CD4-positive, alpha-beta T cell (primary cell): ENCODE data around the gene ACOT12. TPM values are rescaled to one million over a fixed set of nuclear protein-coding genes. Genes with fewer than 3 reads are reported as not detected.

Source experiments
- ATAC-seq: fragments of 200-7000 bp; cut with Tn5 transposase; one replicate; pipeline ENCODE4 v1.10.0; 2022; ENCODE audit warnings: mild to moderate bottlenecking; ENCODE audit not compliant: poor library complexity
- CTCF ChIA-PET: fragments of 350-600 bp; sonication (Branson Sonifier 250); formaldehyde crosslinking; loops from one replicate; lab custom pipeline; 2021; ENCODE audit warnings: antibody characterized with exemption, inconsistent platforms; lab: Charles Lee
- POLR2A ChIA-PET: fragments of 350-600 bp; sonication (Branson Sonifier 250); formaldehyde crosslinking; loops from one replicate; lab custom pipeline; 2021; ENCODE audit warnings: antibody characterized with exemption, inconsistent platforms; lab: Charles Lee
- DNase-seq, 14 experiments: peaks; one replicate each; pipeline ENCODE4 v3.0.0-alpha.2; 2013 to 2020; ENCODE audit warnings: mixed read lengths in 2 of 14
- H3K27ac ChIP-seq, 2 donors: one replicate each; pipeline versions ENCODE4 v1.5.1 to v1.7.0; 2013; ENCODE audit warnings: low read length in 2 of 2, low read depth in 1 of 2, mild to moderate bottlenecking in 1 of 2
- H3K27me3 ChIP-seq, 2 experiments: 1 replicate in 1 of 2; 2 replicates in 1 of 2; pipeline versions ENCODE4 v1.6.1 to v1.7.0; 2013; ENCODE audit warnings: low read length in 2 of 2, control low read depth in 1 of 2, mild to moderate bottlenecking in 1 of 2, moderate library complexity in 1 of 2; ENCODE audit not compliant: insufficient read depth in 2 of 2, control insufficient read depth in 1 of 2
- H3K36me3 ChIP-seq: one replicate; pipeline ENCODE4 v1.6.1; 2013; ENCODE audit warnings: low read length, control low read depth; ENCODE audit not compliant: insufficient read depth
- H3K4me1 ChIP-seq: one replicate; pipeline ENCODE4 v1.6.1; 2013; ENCODE audit warnings: low read length, control low read depth; ENCODE audit not compliant: insufficient read depth
- H3K4me3 ChIP-seq: one replicate; pipeline ENCODE4 v1.5.1; 2013; ENCODE audit warnings: mild to moderate bottlenecking, low read length, moderate library complexity
- H3K9me3 ChIP-seq, 2 experiments: 1 replicate in 1 of 2; 2 replicates in 1 of 2; pipeline versions ENCODE4 v1.6.1 to v1.7.0; 2013; ENCODE audit warnings: low read length in 2 of 2, mild to moderate bottlenecking in 2 of 2, control low read depth in 1 of 2, moderate library complexity in 1 of 2; ENCODE audit not compliant: control insufficient read depth in 1 of 2, insufficient read depth in 1 of 2
- H3K27ac Mint-ChIP-seq: one replicate; pipeline ENCODE4 v1.8.0; 2020; ENCODE audit warnings: mixed read lengths
- H3K27me3 Mint-ChIP-seq: one replicate; pipeline ENCODE4 v1.8.0; 2021; ENCODE audit warnings: mixed read lengths
- H3K36me3 Mint-ChIP-seq: one replicate; pipeline ENCODE4 v1.8.0; 2021; ENCODE audit warnings: low read depth, mixed read lengths
- H3K4me1 Mint-ChIP-seq: one replicate; pipeline ENCODE4 v1.8.0; 2021; ENCODE audit warnings: low read depth, mixed read lengths
- H3K4me3 Mint-ChIP-seq: one replicate; pipeline ENCODE4 v1.8.0; 2020; ENCODE audit warnings: mild to moderate bottlenecking, mixed read lengths
- H3K9me3 Mint-ChIP-seq: one replicate; pipeline ENCODE4 v1.8.0; 2020; ENCODE audit warnings: mixed read lengths
- intact Hi-C, 2 experiments: fragments of 100-400 bp; cut with DNase I in 1 of 2; cut with micrococcal nuclease in 1 of 2; formaldehyde crosslinking; loops; one replicate each; pipeline versions ENCODE4 v1.15.1 to v1.9.0; 2023 to 2025; cut with DNase I, micrococcal nuclease
- polyA plus RNA-seq, 2 donors: library from polyadenylated mRNA; unstranded; fragments of 120-200 nt; gene quantifications; one replicate each; pipeline ENCODE4 v1.2.1, GENCODE V29; 2013
- total RNA-seq, 174 experiments: library from RNA in 2 of 174; stranded (reverse) in 2 of 174; gene quantifications; one replicate each; pipeline ENCODE4 v1.2.3 and lab custom pipeline; 2021 to 2026
- TF ChIP-seq, protein P1 (sequence below): fragments of 200-600 bp; IDR thresholded peaks from one replicate; pipeline ENCODE4 v1.8.0; 2022; ENCODE audit warnings: antibody characterized with exemption, mild to moderate bottlenecking

ACOT12 gene
- under 1 TPM; 0.39 to 0.44 TPM for total RNA-seq
- 0.06 TPM for polyA plus RNA-seq (2013, experiment 1 of 2)
- polyA plus RNA-seq (2013, experiment 2 of 2), result 0.12 TPM
- 0 to 0.83 (median 0.06) reads per million in 172 experiments for total RNA-seq (lab: John Stamatoyannopoulos, UW)

DNA sequence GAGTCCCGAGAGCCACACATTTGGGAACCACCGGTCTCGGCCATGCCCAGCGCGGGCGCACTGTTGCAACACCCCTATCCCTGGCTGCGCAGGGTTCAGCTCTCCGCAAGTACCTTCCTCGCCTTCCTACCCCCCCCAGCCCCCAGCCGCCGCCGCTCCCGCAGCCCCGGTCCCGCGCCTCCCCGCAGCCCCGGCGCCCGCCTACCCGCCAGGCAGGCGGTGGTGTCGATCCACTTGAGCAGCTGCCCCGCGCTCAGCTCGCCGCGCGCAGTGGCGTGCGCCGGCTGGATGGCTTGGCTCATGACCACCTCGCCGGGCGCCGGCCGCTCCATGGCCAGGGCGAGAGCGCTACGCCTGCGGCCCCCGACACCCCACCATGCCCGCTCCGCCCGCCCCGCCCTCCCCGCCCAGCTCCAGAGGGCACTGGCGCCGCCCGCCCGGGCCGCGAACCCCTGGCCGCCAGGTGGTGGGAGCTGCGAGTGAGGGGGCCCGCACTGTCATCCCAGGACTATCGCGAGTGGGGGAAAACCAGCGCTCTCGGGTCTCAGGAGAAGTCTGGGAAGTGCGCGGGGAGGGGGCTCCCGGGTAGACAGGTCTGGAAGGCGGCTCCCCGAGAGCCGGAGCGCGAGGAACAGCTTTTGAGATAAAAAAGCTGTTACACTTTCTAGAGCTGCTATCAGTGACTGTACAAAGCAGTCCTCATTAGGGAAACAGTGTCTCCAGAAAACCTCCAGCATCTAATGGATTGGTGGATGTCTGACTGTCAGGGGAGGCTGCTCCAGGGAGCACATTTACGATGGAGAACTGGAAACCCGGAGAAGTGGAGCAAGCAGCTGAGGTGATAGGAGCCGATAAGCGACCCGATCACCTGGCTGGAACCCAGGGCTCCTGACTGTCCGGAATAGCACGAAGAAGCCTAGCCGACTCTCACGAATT is at the start of gene ACOT12:
Gene ACOT12, minus strand, starts transcription at position 352 of the 936 bp plus-strand sequence. Its CDS starts 20 bp downstream, at position 332.
- no peaks in the 10 kb centered on the region for H3K4me1 Mint-ChIP-seq
- TF ChIP-seq, protein P1, sequence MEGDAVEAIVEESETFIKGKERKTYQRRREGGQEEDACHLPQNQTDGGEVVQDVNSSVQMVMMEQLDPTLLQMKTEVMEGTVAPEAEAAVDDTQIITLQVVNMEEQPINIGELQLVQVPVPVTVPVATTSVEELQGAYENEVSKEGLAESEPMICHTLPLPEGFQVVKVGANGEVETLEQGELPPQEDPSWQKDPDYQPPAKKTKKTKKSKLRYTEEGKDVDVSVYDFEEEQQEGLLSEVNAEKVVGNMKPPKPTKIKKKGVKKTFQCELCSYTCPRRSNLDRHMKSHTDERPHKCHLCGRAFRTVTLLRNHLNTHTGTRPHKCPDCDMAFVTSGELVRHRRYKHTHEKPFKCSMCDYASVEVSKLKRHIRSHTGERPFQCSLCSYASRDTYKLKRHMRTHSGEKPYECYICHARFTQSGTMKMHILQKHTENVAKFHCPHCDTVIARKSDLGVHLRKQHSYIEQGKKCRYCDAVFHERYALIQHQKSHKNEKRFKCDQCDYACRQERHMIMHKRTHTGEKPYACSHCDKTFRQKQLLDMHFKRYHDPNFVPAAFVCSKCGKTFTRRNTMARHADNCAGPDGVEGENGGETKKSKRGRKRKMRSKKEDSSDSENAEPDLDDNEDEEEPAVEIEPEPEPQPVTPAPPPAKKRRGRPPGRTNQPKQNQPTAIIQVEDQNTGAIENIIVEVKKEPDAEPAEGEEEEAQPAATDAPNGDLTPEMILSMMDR, result no peak
- no peaks in the 10 kb centered on the region for H3K36me3 ChIP-seq
- H3K9me3 ChIP-seq, result peaks cover 0 to 14% of the 10 kb centered on the region in 2 experiments
- peaks cover 34 to 71% of the 10 kb centered on the region in 2 experiments for H3K27me3 ChIP-seq
- no peaks in the 10 kb centered on the region for H3K9me3 Mint-ChIP-seq
- peaks cover 73% of the 10 kb centered on the region for H3K27me3 Mint-ChIP-seq
- no peaks in the 10 kb centered on the region for H3K36me3 Mint-ChIP-seq
- peaks cover 10% of the 10 kb centered on the region for H3K4me1 ChIP-seq
- no peak within 1 kb of the TSS for H3K4me3 ChIP-seq
- H3K27ac Mint-ChIP-seq, result no peak within 1 kb of the TSS
- ATAC-seq (no peak), DNase-seq (peak in 1 of 14 experiments; percentile 9)
- H3K4me3 Mint-ChIP-seq, result peak within 1 kb of the TSS; percentile 3
- ChIA-PET CTCF (no interaction called here), POLR2A (no interaction called here)
- H3K27ac ChIP-seq, result no peak within 1 kb of the TSS
- intact Hi-C loops, result no loop called here

DNA sequence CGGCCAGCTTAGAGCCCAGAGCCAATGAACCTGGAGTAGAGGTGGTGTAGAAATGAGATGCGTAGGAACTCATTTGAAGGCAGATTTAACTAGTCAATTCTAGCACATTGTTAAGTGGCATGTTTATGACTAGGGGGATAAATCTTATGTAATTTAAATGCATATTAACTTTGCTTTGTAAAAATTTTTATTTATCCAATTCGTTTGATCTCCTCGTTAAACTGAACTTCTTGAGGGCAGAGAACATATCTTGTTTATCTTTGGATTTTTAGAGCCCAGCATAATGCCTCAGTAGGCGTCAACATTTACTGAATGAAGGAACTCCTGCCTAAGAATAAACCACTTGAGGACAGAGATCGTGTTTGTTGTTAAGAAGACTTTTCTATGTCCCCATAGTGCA is 41.1 kb upstream of the ACOT12 start:
- Histone ChIP-seq H3K36me3 (no peaks in the 10 kb centered on the region), H3K4me3 (no peak overlapping the region), H3K27me3 (no peaks in the 10 kb centered on the region), H3K27ac (no peak overlapping the region), H3K4me1 (no peaks in the 10 kb centered on the region), H3K9me3 (no peaks in the 10 kb centered on the region)
- TF ChIP-seq, protein P1, result no peak
- Mint-ChIP-seq H3K36me3 (peaks cover 33% of the 10 kb centered on the region), H3K4me1 (no peaks in the 10 kb centered on the region), H3K9me3 (no peaks in the 10 kb centered on the region), H3K27ac (no peak overlapping the region), H3K4me3 (no peak overlapping the region), H3K27me3 (no peaks in the 10 kb centered on the region)
- ATAC-seq (no peak), DNase-seq (no peak)
- intact Hi-C loops, result no loop called here
- ChIA-PET POLR2A (no interaction called here), CTCF (no interaction called here)

DNA sequence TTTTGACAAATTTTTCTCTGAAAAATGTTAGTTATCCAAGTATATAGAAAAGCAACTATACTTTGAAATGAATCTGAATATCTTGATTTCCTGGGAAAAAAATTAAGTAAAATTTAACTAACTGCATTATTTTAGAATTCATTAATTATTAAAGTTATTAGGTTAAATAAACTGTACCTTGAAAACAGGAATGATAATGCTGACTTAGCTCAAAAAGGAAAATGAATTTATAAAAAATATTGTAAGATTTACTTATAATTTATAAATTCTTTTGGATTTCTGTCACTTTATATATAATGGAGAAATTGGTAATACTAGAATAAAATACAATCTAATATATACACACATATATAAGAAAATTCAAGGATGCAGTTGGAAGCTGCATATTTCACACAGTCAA is 36.1 kb upstream of the ACOT12 start:
- H3K9me3 ChIP-seq, result no peaks in the 10 kb centered on the region
- intact Hi-C loops, result loop anchor here in 1 of 2 experiments (5.0 kb wide), 3 partner anchors 322 to 427 kb away; partner anchors contain the start of gene SSBP2
- DNase-seq, result no peak
- H3K4me1 Mint-ChIP-seq, result peaks cover 11% of the 10 kb centered on the region
- TF ChIP-seq, protein P1, result no peak
- H3K4me3 Mint-ChIP-seq, result no peak overlapping the region
- ChIA-PET POLR2A (no interaction called here), CTCF (no interaction called here)
- H3K27me3 Mint-ChIP-seq, result no peaks in the 10 kb centered on the region
- no peak overlapping the region for H3K4me3 ChIP-seq
- H3K36me3 Mint-ChIP-seq, result peaks cover 29% of the 10 kb centered on the region
- no peaks in the 10 kb centered on the region for H3K9me3 Mint-ChIP-seq
- H3K27ac ChIP-seq, result no peak overlapping the region
- no peaks in the 10 kb centered on the region for H3K36me3 ChIP-seq
- no peaks in the 10 kb centered on the region for H3K27me3 ChIP-seq
- no peak overlapping the region for H3K27ac Mint-ChIP-seq
- ATAC-seq, result no peak
- H3K4me1 ChIP-seq, result no peaks in the 10 kb centered on the region
